NCI-H460 (cell line): ENCODE data around the gene DNAAF9. TPM values are rescaled to one million over a fixed set of nuclear protein-coding genes. Genes with fewer than 3 reads are reported as not detected.
"Not testable (repeated sequence)": the region's sequence is repeated elsewhere in the genome, so short reads cannot be mapped to it uniquely, and the experiment has no call there.

Experiments
- DNase-seq: peaks from one replicate; pipeline ENCODE4 v3.0.0-alpha.2; 2016; ENCODE audit warnings: low read depth; ENCODE audit errors: extremely low read depth
- polyA plus RNA-seq: library from polyadenylated mRNA; depleted of rRNA; stranded (reverse); fragments of >200 nt; gene quantifications from 2 replicates; pipeline ENCODE4 v1.2.3, GENCODE V29; 2014; cell fraction: nucleus; rRNA removed
- total RNA-seq: library from RNA; depleted of rRNA; stranded (reverse); fragments of >200 nt; shearing (Covaris generic); gene quantifications from 2 replicates; pipeline ENCODE4 v1.2.3, GENCODE V29; 2014; rRNA removed

DNAAF9 gene
- 10.2 and 11.8 TPM in 2 replicates for total RNA-seq
- 6.4 and 7.6 TPM in 2 replicates for polyA plus RNA-seq

GRCh38 chr20:3407040-3407770 is at the start of gene DNAAF9:
TSS of gene DNAAF9 (minus strand) at chr20:3407669. CDS start at chr20:3407557, 112 bp downstream.
- DNase-seq, result peak; percentile 25

GRCh38 chr20:3456648-3457047 is 49.2 kb upstream of the DNAAF9 start:
- no peak for DNase-seq

DNA sequence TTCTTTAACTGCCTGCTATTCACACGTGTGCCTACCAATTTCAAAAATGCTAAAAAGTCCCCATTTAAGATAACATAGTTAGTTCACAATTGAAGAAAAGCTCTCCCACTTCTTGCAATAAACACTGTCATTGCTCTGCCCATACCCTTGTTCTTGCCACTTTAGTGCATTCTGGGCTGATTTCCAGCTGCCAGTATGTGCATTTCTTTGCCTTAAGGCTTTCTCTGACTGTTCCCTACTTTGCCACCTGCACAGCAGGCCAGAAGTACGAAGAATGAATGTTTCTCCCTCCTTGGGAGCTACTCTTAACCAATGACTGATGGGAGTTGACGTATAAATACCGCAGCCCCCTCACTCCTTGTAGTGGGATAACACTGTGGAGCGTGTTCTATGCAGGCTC is 47.4 kb upstream of the DNAAF9 start:
- DNase-seq, result no peak

GRCh38 chr20:3452690-3453089 is 45.2 kb upstream of the DNAAF9 start:
- DNase-seq, result no peak

DNA sequence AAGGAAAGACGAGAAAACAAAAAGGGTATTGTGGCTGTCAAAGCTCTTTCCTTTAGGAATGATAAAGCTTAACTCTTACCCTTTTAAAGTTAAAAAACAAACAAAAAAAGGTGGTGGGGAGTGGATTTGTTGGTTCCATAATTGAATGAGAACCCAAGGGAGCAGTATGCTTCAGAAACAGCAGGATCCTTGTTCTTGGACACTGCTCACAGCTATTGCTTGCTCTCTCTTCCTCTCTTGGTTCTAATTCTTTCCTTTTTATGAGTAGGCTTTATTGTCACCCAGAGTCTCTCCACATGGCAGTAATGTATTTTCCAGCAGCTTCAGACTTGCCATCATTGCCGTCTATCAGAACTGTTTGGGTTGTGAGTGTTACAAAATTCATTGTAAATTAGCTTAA is 44.7 kb upstream of the DNAAF9 start:
- DNase-seq, result no peak

GRCh38 chr20:3449319-3449718 is 41.9 kb upstream of the DNAAF9 start:
- DNase-seq, result no peak

GRCh38 chr20:3447321-3447720 is 39.9 kb upstream of the DNAAF9 start:
- DNase-seq, result no peak

DNA sequence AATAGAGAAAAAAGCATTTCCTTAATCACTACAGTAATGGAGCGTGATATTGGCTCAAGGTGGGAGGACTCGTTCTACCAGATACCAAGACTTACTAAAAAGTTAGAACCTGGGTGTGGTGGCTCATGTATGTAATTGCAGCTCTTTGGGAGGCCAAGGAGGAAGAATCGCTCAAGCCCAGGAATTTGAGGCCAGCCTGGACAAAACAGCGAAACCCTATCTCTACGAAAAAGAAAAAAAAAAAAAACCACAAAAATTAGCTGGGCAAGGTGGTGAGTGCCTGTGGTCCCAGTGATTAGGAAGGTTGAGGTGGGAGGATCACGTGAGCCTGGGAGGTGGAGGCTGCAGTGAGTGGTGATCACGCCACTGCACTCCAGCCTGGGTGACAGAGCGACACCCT is 39.3 kb upstream of the DNAAF9 start:
- DNase-seq, result no peak

DNA sequence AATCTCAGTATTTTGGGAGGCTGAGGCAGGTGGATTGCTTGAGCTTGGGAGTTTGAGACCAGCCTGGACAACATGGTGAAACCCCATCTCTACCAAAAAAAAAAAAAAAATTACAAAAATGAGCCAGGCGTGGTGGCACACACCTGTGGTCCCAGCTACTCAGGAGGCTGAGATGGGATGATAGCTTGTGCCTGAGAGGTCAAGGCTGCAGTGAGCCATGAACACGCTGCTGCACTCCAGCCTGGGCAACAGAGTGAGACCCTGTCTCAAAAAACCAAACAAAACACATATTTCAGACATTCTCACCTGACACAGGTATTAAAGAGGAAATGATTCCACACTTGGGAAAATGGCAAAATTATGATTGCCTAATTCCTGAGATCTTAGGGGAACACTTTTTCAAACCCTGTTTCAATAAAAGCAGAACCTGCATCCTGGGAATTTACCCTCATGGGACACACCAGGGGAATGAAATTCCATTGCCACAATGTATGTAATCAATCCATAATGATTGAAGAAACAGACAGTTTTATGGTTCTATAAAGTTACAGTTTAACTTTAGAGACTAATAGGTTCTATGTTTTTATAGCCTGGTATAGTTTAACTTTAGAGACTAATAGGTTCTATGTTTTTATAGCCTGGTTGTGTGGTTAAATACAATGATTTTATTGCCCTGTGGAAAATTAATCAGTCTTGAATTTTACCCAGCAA is 29.6 kb upstream of the DNAAF9 start:
- DNase-seq, result no peak

DNA sequence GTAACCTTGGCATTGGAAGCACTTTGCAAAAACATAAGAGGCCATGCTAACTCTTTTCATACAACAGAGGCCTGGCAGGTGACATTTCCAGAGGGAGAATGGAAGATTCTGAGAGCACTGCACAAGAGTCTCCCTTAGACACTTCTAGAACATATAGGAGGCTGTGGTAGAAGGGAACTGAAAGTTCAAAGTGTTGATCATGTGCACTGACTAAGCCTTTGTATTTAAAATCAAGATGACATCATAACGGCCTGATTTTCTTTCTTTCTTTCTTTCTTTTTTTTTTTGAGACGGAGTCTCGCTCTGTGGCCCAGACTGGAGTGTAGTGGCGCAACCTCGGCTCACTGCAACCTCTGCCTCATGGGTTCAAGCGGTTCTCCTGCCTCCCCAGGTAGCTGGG is 26.8 kb upstream of the DNAAF9 start:
- DNase-seq, result no peak

GRCh38 chr20:3433744-3434143 is 26.3 kb upstream of the DNAAF9 start:
- DNase-seq, result no peak

- DNase-seq, result no peak
Measured at GRCh38 chr20:3432844-3433243, 25.4 kb upstream of the DNAAF9 start.

DNA sequence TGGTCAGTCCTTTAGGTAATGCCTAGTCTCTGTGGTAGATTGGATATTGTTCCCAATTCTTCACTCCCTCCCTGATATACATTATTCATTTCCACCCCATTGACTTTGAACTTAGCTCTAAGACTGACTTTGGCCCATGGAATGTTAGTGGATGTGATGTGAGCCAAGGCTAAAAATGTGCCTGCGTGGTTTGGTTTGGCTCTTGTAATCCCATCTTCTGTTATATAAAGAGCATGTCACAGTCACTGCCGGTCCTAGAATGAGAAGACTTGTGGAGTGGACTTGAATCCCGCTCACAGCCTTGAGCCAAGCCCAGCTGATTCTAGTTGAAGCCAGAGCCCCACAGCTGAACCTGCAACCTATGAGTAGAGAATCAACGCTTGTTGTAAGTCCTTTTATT is 23.6 kb upstream of the DNAAF9 start:
- no peak for DNase-seq

GRCh38 chr20:3430376-3431069 is 23.1 kb upstream of the DNAAF9 start:
- no peak for DNase-seq

DNA sequence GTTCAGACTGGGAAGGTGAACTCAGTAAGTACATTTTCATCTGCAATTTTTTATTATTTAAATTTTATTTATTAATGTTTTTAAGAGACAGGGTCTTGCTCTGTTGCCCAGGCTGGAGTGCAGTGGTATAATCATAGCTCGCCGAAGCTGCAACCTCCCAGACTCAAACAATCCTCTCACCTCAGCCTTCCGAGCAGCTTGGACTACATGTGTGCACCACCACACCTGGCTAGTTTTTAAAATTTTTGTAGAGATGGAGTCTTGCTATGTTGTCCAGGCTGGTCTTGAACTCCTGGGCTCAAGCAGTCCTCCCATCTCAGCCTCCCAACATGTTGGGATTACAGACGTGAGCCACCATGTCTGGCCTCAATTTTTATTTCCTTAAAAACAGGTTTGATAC is 19.3 kb upstream of the DNAAF9 start:
- not testable (repeated sequence) for DNase-seq

DNA sequence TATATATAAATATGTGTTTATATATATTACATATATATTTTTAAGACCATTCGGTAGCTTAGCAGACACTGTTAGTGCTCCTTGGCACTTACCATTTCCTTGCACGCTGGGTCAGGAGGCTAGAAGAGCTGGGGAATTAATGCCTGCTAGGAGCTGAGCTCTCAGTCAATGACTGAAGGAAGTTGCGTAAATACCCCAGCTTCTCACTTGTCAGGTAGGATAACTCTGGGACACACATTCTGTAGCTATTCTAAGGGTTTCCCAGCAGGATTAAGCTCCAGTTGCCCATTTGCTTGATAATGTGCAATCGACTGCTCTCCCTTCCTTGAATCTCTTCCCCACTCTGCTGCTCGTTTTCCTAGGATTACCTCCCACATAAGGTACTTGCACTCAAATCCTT is 15.7 kb upstream of the DNAAF9 start:
- DNase-seq, result no peak

GRCh38 chr20:3421985-3422384 is 14.5 kb upstream of the DNAAF9 start:
- DNase-seq, result no peak

DNA sequence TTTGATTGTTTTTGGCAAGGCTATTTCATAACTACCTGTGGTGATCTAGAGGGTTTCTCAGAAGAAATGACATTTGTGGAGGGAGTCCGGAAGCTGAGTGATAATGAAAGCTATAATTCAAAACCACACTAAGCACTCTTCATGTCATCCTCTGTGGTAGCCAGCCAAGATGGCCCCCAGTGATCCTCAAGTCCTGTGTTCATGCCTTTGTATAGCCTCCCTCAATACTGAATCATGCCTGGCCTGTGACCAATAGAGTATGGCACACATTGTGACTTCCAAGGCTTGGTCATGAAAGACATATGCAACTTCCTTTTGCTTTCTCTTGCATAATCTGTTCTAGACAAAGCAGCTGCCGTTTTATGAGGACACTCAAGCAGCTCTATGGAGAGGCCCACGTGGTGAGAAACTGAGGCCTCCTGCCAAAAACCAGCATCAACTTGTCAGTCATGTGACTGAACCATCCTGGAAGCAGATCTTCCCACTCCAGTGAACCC is 12.8 kb upstream of the DNAAF9 start:
- peak; percentile 21 for DNase-seq

DNA sequence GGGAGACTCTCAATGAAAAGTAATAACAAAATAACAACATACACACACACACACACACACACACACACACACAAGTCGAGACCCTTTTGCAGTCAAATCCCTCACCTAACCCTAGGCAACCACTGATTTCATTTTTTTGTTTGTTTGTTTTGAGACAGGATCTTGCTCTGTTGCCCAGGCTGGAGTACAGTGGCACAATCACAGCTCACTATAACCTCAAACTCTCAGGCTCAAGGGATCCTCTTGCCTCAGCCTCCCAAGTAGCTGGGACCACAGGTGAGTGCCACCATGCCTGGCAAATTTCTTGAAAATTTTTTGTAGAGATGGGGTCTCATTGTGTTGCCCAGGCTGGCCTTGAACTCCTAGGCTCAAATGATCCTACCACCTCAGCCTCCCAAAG is 10.7 kb upstream of the DNAAF9 start:
- not testable (repeated sequence) for DNase-seq

- no peak for DNase-seq
Measured at GRCh38 chr20:3414122-3414521, 6.7 kb upstream of the DNAAF9 start.

- DNase-seq, result no peak
Measured at GRCh38 chr20:3413393-3413889, 6.0 kb upstream of the DNAAF9 start.
